Measurements from ENCODE around the gene SHLD2.
"Not testable (repeated sequence)": the region's sequence is repeated elsewhere in the genome, so short reads cannot be mapped to it uniquely, and the experiment has no call there.

Gene SHLD2, protein sequence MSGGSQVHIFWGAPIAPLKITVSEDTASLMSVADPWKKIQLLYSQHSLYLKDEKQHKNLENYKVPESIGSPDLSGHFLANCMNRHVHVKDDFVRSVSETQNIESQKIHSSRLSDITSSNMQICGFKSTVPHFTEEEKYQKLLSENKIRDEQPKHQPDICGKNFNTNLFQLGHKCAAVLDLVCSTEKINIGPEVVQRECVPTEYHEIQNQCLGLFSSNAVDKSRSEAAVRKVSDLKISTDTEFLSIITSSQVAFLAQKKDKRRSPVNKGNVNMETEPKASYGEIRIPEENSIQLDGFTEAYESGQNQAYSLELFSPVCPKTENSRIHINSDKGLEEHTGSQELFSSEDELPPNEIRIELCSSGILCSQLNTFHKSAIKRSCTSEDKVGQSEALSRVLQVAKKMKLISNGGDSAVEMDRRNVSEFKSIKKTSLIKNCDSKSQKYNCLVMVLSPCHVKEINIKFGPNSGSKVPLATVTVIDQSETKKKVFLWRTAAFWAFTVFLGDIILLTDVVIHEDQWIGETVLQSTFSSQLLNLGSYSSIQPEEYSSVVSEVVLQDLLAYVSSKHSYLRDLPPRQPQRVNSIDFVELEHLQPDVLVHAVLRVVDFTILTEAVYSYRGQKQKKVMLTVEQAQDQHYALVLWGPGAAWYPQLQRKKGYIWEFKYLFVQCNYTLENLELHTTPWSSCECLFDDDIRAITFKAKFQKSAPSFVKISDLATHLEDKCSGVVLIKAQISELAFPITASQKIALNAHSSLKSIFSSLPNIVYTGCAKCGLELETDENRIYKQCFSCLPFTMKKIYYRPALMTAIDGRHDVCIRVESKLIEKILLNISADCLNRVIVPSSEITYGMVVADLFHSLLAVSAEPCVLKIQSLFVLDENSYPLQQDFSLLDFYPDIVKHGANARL

DNA sequence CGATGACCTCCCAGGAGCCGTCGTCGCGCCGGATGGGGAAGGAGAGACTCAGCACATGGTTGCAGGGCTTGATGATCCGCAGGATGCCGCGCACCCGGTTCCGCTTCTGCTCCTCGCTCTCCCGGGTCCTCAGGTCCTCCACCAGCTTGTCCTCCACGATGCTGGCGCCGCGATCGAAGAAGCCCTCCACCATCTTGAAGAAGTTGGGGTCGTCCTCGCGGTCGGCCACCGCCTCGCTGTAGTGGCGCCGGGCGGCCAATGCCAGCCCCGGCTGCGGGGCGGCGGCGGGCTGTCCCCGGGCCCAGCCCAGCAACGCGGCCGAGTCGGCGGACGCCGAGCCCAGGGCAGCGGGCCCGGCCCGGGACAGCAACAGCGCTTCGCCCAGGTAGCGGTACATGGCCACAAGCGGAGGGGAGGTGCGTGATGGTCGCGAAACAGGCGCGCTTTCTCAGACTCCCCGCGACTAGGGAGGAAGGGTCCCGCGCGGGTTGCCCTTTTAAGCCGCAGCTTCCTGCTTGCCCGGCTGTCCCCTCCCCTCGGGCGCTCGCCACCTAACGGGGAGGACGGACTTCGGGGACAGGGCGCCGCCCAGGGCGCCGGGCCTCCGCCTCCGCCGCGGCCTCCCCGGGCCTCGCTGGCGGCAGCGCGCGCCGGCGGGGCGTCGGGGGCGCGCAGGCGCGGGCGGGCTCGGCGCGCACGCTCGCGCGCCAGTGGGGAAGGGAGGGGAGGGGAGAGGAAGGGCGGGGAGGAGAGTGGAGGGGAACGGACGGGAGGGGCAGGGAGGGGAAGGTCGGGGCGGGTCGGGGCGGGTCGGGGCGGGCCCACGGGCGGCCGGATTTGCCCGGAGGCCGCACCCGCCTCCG, at the start of gene SHLD2, which contains the start of gene GLUD1:
TSS of gene SHLD2 (plus strand) at position 834 of the 863 bp plus-strand sequence. CDS start 56,149 bp downstream, outside the sequence.
TSS of gene GLUD1 (minus strand) at position 471 of the 863 bp plus-strand sequence. CDS start at position 397, 74 bp downstream.
- DNase-seq, result peak; percentile 98

DNA sequence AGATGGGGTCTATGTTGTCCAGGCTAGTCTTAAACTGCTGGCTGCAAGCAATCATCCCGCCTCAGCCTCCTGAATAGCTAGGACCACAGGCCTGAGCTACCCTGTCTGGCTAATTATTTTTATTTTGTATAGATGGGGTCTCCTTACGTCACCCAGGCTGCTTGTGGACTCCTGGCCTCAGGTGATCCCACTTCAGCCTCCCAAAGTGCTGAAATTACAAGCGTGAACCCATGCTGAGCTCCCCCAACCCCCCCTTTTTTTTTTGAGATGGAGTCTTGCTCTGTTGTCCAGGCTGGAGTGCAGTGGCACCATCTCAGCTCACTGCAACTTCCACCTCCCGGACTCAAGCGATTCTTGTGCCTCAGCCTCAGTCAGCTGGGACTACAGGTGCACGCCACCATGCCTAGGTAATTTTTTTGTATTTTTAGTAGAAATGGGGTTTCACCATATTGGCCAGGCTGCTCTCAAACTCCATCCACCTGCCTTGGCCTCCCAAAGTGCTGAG, 49.5 kb upstream of the SHLD2 start:
- DNase-seq, result no peak

DNA sequence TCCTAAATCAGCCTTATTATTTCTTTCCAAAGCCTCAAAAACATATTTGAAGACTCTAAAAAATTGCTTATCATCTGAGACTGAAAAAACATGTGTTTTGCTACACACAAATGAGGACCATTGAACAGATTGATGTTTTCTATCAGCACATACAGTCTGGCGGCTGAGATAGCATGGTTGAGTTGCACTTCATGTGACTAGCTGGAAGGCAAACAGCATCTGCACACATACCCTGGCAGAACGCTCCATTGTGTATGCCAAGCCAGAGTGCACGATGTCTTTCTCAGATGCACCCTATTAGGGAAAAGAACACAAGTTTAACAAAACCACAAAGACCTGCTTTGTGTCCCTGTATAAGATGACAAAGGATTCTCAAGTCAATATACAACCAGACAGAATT, 41.9 kb upstream of the SHLD2 start:
- DNase-seq, result no peak

DNA sequence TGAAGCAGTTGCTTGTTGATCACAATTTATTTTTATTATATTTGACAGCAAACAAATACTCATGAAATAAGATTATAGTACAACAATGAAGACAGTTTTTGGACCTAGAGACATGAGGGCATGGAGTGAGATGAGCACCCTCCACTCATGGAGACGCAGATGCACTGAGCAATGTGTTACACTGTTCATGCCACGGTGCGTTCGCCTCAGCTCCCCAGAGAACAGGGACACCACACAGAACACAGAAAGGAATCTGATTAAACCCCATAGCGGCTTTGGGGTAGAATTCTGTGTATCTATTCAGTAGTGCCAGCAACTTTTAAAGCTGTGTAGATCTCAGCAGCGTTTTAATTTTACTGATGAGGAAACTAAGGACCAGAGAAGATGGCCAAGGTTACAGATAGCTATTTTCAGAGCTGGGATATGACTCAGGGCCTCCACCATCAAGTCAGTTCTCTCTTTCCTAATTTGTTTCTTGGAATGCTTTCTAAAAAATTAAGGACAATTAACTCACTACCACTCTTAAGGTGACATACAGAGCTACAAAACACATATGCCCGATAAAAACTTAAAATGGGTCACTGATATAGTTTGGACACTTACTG, 41.3 kb upstream of the SHLD2 start:
- no peak for DNase-seq

DNA sequence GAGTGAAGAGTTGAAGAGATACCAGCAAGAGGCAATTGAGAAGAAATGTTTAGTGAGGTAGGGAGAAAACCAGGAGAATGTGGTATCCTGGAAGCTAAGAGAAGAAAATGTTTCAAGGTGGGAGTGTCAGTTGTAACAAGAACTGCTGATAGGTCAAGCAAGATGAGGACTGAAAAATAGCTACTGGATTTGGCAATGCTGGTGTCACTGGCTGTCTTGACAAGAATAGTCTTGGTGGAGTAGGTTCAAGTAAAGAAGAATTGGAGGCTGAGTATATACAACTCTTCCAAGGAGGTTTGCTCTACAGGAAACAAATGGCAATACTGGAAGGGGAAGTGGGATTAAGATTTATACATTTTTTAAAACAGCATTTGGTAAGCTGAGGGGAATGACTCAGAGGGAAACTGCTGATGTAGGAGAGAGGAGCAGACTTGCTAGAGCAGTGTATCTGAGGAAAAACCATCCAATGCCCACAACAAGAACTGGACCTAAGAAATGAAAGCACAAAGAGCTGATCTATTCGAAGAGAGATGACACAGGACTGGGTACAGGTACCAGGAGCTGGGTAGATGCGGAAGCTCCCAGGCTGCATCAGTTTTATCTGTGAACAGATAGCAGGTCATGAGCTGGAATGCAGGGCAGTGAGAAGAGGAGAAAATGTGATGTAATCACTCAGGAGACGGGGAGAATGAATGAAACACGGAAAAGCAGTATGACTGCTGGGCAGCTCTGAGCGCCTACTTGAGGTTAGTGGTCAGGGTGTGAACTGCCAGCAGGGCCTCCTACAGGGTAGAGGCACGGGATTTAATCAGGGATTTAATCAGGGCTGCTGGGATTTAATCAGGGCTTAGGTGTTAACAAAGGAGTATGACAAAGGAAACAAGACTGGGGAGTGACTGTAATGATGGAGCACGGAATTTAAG, 40.4 kb upstream of the SHLD2 start:
- DNase-seq, result peak; percentile 28

DNA sequence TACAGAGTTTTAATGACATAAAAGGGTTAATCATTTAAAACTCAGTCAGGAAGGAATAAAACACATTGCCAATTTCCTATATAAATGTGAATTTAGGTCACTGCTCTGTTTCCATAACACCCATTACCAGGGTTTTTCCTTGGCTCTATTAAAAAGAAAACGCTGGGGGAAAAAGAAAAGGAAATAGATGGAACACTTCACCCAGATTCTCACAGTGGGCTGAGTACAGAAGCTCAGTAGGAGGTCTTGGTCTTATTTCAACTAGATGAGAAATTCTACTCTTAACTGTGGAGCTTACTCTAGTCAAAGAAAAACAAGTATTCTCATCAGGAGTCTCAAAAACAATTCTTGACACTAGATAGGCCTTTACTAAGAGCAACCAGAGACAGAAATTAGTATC, 36.8 kb upstream of the SHLD2 start:
- DNase-seq, result no peak

DNA sequence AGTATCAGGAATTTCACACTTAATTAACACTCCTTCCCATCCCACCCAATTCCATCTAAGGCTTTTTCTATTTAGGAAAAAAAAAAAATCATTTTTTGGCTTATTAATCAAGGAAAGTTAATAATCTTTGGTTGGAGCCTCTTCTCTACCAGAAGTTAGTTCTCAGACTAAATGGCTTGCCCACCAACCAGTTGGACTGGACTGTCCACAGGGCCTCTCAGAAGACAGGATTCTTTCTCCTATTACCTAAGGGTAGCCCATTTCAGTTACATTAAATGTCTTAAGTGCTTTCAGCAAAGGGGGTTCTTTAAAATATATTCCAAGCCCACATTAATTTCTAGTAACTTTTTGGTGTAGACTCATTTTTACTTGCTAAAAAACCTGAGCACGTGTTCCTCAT, 35.6 kb upstream of the SHLD2 start:
- DNase-seq, result no peak

DNA sequence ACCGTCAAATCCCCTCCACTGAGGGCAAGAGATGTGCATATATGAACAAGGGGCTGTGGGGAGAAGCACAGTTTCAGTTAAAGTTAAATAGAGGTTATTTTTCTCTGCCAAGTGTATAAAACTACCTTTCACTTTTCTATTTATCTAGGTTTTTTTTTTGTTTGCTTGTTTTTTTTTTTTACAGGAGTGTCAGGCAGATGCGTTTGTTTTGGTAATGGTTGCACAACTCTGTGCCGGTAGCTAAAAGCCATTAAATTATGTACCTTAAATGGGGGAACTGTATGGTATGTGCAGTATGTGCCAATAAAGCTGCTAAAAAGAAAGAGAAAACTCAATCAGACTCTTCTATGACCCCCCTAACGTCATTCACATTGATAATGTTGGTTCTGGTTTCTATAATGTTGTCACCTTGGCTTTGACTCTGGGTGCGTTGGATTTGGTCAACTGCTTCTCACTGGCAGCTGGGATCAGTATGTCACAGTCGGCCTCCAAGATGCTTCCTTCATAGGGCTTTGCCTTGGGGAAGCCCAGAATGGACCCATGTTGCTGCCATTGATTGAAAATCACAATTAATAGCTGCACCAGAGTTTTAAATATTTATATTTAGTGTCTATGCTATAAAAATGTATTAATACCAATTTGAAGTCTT, 34.6 kb upstream of the SHLD2 start:
- no peak for DNase-seq

DNA sequence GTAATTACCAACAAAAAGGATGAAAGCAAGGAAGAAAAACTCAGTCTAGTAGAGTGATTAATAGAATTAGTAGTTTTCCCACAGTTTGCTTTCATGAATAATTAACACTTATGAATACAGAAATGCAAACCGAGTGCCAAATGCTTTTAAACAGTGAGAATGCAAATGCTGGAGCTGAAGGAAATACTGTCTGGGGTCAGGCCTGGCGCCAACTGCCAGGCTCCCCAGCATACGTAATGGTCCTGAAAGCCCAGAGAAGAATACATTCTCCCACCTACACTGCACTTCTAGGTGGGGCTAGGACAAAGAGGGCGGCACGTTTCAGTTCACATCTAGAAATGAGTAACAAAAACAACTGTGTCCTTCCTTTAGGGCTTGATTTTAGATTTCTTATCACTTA, 30.4 kb upstream of the SHLD2 start:
- DNase-seq, result no peak

DNA sequence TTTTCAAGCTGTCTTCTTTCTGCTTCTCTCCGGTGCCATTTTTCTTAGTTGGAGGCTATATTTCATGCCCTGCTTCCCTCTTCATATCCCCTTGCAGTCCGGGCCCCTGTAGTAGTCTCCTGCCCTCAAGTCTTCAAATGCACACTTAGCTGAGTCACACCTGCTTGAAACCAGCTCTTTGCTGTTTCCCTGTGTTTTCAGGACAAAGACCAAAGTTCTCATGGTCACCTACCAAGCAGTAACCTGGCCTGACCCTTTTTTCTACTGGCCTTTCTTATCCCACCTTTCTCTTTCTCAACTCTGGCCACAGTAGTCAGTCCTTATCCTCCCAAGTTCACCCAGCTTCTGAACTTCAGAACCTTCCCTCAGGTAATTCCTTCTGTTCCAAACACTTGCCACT, 28.8 kb upstream of the SHLD2 start:
- DNase-seq, result no peak

DNA sequence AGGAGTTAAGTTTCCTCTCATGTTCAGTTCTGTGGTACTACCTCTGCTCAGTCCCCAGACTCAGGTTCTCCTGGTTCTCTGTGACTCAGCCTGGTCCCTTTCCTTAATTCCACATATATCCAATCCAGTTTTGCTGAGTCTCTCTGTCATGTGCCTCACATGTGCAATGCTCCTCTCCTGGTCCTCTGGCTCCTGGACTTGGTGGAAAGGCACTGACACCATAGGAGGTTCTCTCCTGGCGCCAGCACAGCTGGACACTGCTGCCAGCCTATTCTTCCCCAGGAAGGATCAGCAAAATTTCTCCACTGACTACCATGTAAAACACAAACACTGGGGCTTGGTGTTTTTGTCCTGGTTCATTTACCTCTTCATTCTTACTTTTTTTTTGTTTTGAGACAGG, 28.1 kb upstream of the SHLD2 start:
- no peak for DNase-seq

DNA sequence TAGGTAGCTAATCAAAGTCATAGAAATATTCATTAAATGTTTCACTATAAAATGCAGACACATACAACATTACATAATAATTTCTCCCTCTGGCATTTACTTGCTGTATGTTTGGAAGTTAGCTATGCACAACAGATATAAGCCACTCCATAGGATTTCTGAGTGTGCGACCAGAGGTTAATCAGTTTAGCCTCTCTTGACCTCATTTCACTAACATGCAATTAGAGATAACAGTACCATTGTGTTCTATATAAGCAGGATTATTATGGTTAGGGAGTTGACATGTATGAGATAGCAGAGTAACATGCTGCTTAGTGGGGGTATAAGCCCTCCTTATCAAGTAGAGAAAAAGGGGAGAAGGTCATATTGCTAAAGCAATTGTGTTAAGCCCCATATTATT, 26.7 kb upstream of the SHLD2 start:
- no peak for DNase-seq

DNA sequence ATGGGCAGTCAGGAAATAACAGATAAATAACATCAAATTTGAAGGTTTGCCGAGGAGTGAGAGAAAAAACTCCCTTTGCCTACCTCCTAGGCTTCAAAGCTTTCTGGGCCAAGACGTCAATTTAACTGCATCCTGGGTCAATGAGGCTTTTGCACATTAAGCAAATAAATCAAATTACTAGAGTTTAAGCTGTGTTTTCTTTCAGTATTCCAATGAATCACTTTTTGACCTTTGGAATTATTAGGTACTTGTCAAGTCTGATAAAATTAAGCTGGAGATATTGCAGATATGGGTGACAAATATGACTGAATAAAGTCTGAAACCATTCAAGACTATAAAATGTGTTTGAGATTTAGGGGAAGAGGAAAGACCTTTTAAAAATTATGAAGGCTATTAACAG, 22.6 kb upstream of the SHLD2 start:
- DNase-seq, result no peak

DNA sequence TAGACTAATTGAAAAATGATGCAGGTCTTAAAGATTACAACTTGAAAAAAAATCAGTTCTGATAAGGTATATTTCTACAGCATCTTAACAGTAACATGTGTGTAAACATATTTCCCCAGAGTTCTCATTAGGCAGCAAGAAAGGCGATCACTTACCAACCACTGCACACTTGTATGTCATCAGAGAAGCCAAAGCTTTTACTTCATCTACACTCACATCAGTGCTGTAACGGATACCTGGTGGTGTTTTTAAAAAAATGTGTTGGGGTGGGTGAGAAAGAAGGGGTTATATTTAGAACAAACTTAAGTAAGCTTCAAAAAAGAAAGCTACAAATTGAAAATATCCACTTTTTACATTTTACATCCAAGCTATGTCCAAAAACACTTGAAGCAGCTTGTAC, 18.6 kb upstream of the SHLD2 start:
- not testable (repeated sequence) for DNase-seq

DNA sequence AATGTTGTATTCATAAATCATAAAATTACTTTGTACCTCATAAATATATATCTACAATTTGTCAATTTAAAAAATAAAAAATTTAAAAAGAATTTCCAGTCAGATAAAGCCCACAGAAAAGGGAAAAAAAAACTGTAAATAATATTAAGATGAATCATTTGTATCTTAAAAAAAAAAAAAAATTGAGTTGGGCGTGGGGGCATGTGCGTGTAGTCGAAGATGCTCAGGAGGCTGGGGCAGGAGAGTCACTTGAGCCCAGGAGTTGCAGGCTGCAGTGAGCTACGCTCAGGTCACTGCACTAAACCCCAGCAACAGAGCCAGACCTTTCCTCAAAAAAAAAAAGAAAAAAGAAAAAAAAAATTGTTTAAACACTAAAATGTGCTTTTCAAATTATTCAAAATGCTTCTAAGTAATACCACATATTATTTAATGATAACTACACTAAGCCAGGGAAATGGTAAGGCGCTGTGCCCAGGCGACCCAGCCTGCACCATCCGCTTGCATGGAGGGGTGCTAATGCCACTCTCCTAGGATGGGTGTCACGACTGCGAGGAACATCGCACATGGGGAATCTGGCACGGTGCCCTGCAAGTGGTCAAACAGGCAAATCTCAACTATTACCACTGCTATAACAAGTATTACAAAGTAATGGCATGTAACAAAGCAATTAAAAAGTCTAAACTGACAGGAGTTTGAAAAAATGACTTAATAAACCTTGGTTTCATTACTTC, 15.7 kb upstream of the SHLD2 start:
- no peak for DNase-seq

DNA sequence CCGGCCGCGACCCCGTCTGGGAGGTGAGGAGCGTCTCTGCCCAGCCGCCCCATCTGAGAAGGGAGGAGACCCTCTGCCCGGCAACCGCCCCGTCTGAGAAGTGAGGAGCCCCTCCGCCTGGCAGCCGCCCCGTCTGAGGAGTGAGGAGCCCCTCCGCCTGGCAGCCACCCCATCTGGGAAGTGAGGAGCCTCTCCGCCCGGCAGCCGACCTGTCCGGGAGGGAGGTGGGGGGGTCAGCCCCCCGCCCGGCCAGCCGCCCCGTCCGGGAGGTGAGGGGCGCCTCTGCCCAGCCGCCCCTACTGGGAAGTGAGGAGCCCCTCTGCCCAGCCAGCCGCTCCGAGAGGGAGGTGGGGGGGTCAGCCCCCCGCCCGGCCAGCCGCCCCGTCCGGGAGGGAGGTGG, 14.4 kb upstream of the SHLD2 start:
- DNase-seq, result not testable (repeated sequence)

DNA sequence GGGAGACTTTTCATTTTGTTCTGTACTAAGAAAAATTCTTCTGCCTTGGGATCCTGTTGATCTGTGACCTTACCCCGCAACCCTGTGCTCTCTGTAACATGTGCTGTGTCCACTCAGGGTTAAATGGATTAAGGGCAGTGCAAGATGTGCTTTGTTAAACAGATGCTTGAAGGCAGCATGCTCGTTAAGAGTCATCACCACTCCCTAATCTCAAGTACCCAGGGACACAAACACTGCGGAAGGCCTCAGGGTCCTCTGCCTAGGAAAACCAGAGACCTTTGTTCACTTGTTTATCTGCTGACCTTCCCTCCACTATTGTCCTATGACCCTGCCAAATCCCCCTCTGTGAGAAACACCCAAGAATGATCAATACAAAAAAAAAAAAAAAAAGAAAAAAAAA, 13.4 kb upstream of the SHLD2 start:
- not testable (repeated sequence) for DNase-seq

DNA sequence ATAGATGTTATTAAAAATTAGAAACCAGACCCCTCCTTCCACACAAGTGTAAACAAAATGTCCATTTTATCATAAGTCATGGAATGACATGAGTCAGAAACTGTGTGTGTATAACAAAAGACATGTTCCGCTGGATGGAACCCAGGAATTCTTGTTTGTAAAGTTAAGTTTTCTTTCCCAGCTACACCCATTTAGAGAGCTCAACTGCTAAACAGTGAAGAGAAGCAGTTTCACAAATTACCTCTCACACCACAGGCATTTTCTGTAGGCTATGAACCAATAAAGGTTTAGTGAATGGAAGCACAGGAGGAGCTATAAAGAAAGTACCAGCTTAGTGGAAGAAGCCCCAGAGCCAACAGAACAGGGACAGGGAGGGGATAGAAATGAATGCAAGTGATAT, 12.8 kb upstream of the SHLD2 start:
- DNase-seq, result not testable (repeated sequence)

DNA sequence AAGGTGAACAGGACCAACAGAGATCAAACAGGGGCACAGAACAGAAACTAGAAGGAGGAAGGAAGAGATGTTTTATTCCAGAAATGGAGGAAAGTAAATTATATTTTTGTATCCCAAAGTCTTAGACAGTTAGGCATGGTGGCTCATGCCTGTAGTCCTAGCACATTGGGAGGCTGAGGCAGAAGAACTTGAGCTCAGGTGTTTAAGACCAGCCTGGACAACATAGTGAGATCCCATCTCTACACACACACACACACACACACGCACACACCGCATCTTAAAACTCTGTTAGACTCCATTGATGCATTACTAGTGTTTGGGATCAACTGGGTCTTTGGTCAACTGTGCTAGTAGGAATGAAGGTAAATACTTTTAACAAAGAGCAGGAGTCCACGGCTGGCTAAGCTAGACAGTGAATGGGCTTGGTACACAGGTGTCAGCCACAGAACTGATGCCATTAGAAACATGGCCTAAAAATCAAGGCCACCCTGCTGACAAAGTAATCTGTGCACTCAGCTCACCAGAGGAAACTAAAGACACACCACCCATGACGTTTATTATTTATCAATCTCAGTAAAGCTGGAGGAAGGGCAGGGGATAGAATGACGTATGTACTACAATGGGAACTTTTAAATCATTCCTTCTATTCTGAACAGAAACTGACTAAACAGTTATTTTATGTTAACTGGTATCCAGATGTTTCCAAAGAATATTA, 11.3 kb upstream of the SHLD2 start:
- not testable (repeated sequence) for DNase-seq
